Testis (tissue), 3 donors: ENCODE data around the gene SORCS3. TPM values are rescaled to one million over a fixed set of nuclear protein-coding genes. Genes with fewer than 3 reads are reported as not detected.

Experiments
- DNase-seq: peaks from one replicate; pipeline ENCODE4 v3.0.0-alpha.2; 2019
- H3K27ac ChIP-seq, 2 donors: fragments of 200-600 bp; sonication (generic); one replicate each; pipeline ENCODE4 v1.5.1; 2019
- H3K27me3 ChIP-seq: fragments of 200-600 bp; sonication (generic); one replicate; pipeline ENCODE4 v1.5.1; 2019
- H3K36me3 ChIP-seq: fragments of 200-600 bp; sonication (generic); one replicate; pipeline ENCODE4 v1.5.1; 2017; ENCODE audit warnings: low read depth; ENCODE audit errors: missing control alignments
- H3K4me1 ChIP-seq: fragments of 200-600 bp; sonication (generic); one replicate; pipeline ENCODE4 v1.5.1; 2019
- H3K4me3 ChIP-seq, 2 donors: fragments of 200-600 bp; sonication (generic); one replicate each; pipeline ENCODE4 v1.5.1; 2017 to 2019
- H3K9me3 ChIP-seq: fragments of 200-600 bp; sonication (generic); one replicate; pipeline ENCODE4 v1.5.1; 2017
- CTCF ChIP-seq, 3 experiments: fragments of 450-650 bp in 2 of 3; fragments of 200-600 bp in 1 of 3; sonication (generic) in 1 of 3; IDR thresholded peaks; one replicate each; pipeline ENCODE4 v1.5.1; 2016 to 2019; ENCODE audit warnings: antibody characterized with exemption in 3 of 3, mild to moderate bottlenecking in 2 of 3, moderate library complexity in 1 of 3
- POLR2A ChIP-seq: fragments of 450-650 bp; IDR thresholded peaks from one replicate; pipeline ENCODE4 v1.6.1; 2017; ENCODE audit warnings: antibody characterized with exemption, mild to moderate bottlenecking, moderate library complexity
- WGBS, 2 donors: methylation state at CpG; one replicate each; pipeline ENCODE4 v1.1.5; 2018; 5-methylcytosine and 5-hydroxymethylcytosine counted together
- intact Hi-C: fragments of 100-400 bp; cut with DNase I; formaldehyde crosslinking; loops from one replicate; pipeline ENCODE4 v1.15.1; 2023; ENCODE audit warnings: low total_unique reads
- polyA plus RNA-seq: library from polyadenylated mRNA; stranded (reverse); fragments of 350-450 nt; fragmentation: Illumina TruSeq; extraction: RNeasy Lipid Tissue Mini Kit (QIAGEN cat#74804); gene quantifications from one replicate; pipeline ENCODE4 v1.2.3, GENCODE V29; 2014; ENCODE audit warnings: low read depth, low replicate concordance; ENCODE audit not compliant: insufficient read depth
- total RNA-seq, 2 donors: library from RNA; depleted of rRNA; stranded (reverse); fragments of >200 nt; gene quantifications; one replicate each; pipeline ENCODE4 v1.2.3, GENCODE V29; 2016

SORCS3 gene
- total and polyA plus RNA-seq, 3 donors from 2014 or later = 1.3 to 2.2 (median 1.7) TPM

- DNase-seq = no peak
- Histone ChIP-seq H3K27ac (no peak overlapping the region), H3K36me3 (no peaks in the 10 kb centered on the region), H3K4me3 (no peak overlapping the region), H3K9me3 (no peaks in the 10 kb centered on the region), H3K4me1 (no peaks in the 10 kb centered on the region), H3K27me3 (no peaks in the 10 kb centered on the region)
- intact Hi-C loops = no loop called here
- 83 to 94% methylated on average over 1 of the region's 1 CpG for WGBS, 2 donors
- no peak for TF ChIP-seq POLR2A
- no peak for TF ChIP-seq CTCF (IDR thresholded peaks at IDR 0.05)
Measured at GRCh38 chr10:105070249-105070648, 429.2 kb downstream of the SORCS3 start.

- Histone ChIP-seq H3K4me3 (no peak overlapping the region), H3K36me3 (no peaks in the 10 kb centered on the region), H3K9me3 (no peaks in the 10 kb centered on the region), H3K4me1 (no peaks in the 10 kb centered on the region), H3K27me3 (no peaks in the 10 kb centered on the region), H3K27ac (no peak overlapping the region)
- no peak for TF ChIP-seq POLR2A
- no peak for TF ChIP-seq CTCF (IDR thresholded peaks at IDR 0.05)
- intact Hi-C loops = no loop called here
- 50 to 63% methylated on average over 1 of the region's 1 CpG for WGBS, 2 donors
- DNase-seq = no peak
Measured at GRCh38 chr10:105070952-105071351, 429.9 kb downstream of the SORCS3 start.

GRCh38 chr10:105071980-105072379, 430.9 kb downstream of the SORCS3 start:
- H3K9me3 ChIP-seq = no peaks in the 10 kb centered on the region
- H3K27ac ChIP-seq = no peak overlapping the region
- H3K4me1 ChIP-seq = no peaks in the 10 kb centered on the region
- intact Hi-C loops = no loop called here
- H3K4me3 ChIP-seq = no peak overlapping the region
- H3K27me3 ChIP-seq = no peaks in the 10 kb centered on the region
- DNase-seq = no peak
- 85 to 91% methylated on average over 5 of the region's 5 CpGs for WGBS, 2 donors
- H3K36me3 ChIP-seq = no peaks in the 10 kb centered on the region
- TF ChIP-seq CTCF (IDR thresholded peaks at IDR 0.05) = no peak
- TF ChIP-seq POLR2A = no peak

- 86 to 90% methylated on average over 4 of the region's 4 CpGs for WGBS, 2 donors
- Histone ChIP-seq H3K4me1 (no peaks in the 10 kb centered on the region), H3K27me3 (no peaks in the 10 kb centered on the region), H3K9me3 (no peaks in the 10 kb centered on the region), H3K27ac (no peak overlapping the region), H3K4me3 (no peak overlapping the region), H3K36me3 (no peaks in the 10 kb centered on the region)
- TF ChIP-seq POLR2A = no peak
- TF ChIP-seq CTCF (IDR thresholded peaks at IDR 0.05) = no peak
- DNase-seq = no peak
- intact Hi-C loops = no loop called here
Measured at GRCh38 chr10:105073999-105074398, 432.9 kb downstream of the SORCS3 start.

- intact Hi-C loops = no loop called here
- WGBS, 2 donors = 60 to 75% methylated on average over 1 of the region's 1 CpG
- H3K4me3 ChIP-seq = no peak overlapping the region
- H3K36me3 ChIP-seq = no peaks in the 10 kb centered on the region
- H3K4me1 ChIP-seq = no peaks in the 10 kb centered on the region
- no peaks in the 10 kb centered on the region for H3K27me3 ChIP-seq
- H3K9me3 ChIP-seq = no peaks in the 10 kb centered on the region
- no peak overlapping the region for H3K27ac ChIP-seq
- DNase-seq = no peak
- TF ChIP-seq POLR2A (no peak), CTCF (IDR thresholded peaks at IDR 0.05) (no peak)
Measured at GRCh38 chr10:105075031-105075430, 433.9 kb downstream of the SORCS3 start.
